HG02884 (cell line): ENCODE measurements around the gene AGA.

Experiments used
- ATAC-seq: cut with Tn5 transposase; IDR thresholded peaks from one replicate; pipeline ENCODE4 v1.9.1; 2021; ENCODE audit warnings: mild to moderate bottlenecking, moderate library complexity; ENCODE audit not compliant: unreplicated experiment

Gene AGA

DNA sequence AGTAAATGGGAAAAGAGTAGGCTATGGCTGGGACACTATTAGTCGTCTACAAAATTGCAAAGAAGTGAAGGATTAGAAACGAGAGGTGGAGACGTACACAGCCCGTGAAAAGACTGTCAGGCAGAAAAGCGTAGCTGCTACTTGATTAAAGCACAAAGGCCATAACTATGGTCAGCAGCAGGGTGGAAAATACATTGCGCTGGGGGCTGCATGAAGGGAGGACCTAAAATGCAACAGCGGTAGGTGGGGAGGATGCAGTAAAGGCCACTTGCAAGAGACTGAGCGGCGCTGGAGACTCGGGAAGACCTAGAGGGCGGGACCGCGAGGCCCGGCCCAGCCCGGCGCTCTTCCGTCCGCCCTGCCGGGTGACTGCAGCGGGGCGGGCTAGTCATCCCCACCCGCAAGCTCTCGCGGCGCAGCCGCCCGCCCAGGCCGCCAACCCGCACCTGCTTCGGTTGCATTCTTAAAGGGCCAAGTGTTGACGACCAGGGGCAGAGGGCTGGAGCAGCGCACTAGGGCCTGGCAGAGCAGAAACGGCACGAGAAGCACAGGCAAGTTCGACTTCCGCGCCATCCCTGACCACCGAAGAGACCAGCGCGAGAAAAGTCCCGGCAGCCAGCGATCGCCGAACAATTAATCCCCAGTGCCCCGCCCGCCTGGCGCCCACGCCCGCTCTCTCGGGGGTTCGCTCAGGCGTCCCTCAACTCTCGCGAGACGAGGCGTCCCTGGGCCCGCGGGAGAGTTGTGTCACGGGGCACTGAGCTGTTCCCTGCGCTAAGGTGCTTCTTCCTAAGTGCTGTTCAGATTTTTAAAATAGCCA lies at the start of gene AGA:
Gene AGA, minus strand, starts transcription at position 635 of the 820 bp plus-strand sequence. Its CDS starts 62 bp downstream, at position 573.
- peak; percentile 79 for ATAC-seq

DNA sequence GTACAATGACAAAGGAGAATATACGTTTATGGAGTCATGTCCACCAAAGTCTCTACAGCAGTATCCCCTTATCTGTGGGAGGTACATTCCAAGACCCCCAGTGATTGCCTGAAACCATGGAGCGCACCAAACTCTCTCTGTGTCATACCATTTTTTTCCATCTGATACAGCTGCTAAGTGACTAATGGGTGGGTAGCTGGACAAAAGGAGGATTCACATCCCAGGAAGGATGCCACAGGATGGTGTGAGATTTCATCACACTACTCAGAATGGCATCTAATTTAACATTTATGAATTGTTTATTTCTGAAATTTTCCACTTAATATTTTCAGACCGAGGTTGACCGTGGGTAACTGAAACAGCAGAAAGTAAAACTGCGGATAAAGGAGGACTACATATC lies 49.8 kb upstream of the AGA start:
- ATAC-seq, result no peak

DNA sequence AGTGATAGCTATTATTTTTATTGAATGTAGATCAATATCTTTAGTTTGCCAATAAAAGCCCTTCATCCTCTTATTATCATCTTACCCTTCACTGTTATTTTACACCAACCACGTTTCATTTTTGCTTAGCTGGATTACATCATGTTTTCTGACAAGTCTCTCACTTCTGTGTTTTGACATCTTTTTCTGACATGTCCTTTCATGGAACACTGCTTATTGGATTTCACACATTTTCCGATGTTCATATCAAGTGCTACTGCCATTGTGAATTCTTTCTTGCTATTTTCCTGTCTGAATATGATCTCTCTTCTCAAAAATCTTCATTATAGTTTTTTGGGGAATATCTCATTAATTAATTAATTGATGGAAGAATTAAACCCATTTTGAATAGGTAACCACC lies 48.5 kb upstream of the AGA start:
- ATAC-seq, result no peak

DNA sequence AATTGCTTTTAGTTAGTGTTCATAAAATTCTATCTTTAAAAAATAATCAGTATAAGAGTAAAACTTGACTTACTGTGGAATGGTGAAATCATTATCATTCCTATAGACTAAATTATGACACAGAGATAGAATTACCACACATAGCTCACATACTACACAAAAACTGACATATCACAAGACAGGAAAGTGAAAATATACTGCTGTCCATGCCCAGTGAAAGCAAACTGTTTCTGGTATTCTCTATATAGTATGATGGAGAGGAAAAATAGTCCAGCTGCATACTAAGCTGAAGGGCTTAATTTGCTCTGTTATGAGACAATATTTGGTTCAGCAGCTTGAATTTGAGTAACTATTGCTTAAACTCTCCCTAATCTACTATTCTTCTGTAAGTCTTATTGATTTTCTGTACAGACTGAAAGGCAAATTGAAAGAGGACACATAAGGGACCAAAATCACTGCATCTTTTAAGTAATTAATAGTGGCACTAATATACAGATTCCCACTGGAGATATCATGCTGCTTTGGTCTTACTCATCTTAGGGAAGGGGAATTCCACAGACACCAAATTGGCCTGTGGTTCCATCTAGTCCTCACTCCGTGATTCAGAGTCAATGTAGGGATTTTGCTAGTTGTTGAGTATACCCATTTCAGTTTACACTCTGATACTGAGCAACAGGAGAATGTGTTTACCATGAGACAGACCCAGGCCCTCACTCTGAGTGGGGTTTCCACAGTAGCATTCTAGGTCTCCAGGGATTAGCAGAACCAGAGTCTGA lies 47.4 kb upstream of the AGA start:
- ATAC-seq, result no peak

DNA sequence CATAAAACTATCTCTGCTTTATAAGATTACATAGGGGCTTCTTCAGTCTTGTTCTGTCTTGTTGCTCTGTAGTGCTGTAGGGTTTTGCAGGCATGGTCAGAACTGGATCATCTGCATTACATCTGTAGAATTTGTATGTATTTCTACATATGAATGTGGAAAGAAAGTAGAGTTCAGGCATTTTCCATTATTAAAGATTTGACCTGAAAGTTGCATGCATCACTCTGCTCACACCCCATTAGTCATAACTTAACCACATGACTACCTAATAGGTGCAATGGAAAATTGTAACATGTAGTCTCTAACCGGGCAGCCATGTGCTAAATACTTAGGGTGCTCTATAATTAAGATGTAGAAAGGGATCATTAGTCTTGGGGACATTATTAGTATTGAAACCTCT lies 45.7 kb upstream of the AGA start:
- no peak for ATAC-seq

DNA sequence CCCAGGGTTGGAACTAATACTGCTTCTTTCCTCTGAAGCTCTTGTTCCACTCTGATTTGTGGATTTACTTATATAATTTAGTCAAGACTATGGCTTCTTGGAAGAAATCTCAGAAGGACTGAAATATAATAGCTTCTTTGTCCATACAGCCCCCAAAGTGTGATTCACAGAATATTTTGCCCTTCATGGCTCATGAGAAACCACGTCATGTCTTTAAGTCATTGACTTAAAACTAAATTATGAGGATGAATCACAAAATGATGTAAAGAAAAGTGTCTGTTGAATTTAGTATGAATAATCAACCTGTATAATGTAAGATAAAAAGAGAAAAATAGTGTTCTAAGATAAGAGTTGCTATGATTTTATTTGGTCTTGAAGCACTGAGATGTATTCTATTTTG lies 43.3 kb upstream of the AGA start:
- no peak for ATAC-seq

DNA sequence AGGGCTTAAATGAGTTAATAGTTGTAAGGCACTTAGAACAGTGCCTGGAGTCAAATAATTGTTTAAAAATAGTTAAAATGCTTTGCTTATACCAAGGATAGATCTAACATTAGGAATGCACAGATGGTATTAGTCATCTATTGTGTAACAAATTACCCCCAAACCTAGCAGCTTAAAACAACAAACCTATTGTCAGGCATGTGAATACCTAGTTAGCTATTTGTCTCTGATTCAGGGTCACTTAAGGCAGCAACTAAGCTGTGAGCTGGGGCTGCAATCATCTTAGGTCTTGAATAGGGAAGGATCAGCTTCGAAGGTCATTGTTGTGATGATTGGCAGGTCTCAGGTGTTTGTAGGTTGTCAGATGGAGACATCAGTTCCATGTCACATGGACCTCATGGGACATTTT lies 42.4 kb upstream of the AGA start:
- no peak for ATAC-seq

DNA sequence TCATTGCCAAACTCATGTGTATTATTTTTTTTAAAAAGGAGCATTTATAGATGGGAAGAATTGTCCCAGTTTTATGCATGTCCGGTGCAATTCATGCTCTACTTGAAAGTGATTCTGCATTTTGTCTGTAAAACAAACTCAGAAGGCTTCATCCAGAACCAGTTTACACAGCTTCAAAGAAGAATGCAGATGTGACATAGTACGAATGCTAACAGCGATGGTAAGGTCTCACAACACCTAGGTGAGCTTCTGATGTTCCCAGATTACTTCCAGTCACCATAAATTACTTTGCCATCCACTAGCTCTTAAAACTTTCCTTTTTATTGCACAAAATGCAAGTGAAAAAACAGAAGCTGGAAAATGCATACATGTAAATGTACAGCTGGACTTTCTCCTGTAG lies 41.5 kb upstream of the AGA start:
- ATAC-seq, result no peak

DNA sequence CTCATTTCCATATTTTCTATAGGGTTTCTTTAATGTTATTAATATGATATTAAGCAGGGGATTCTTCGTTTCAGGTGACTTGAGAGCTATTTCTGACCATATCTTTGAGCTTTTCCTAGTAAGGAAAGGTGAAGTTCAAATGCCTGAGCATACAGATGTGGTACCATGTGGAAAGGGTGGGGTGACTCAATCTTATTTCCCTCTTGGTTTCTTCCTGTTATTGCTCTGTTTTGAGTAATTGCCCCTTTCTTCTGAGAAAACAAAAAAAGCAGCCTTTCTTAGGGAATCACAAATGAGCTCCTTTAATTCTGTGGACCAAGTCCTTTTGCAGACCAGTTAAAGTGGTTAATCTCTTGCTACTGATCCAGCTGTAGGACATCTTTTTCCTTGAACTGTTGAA lies 41.0 kb upstream of the AGA start:
- ATAC-seq, result no peak

DNA sequence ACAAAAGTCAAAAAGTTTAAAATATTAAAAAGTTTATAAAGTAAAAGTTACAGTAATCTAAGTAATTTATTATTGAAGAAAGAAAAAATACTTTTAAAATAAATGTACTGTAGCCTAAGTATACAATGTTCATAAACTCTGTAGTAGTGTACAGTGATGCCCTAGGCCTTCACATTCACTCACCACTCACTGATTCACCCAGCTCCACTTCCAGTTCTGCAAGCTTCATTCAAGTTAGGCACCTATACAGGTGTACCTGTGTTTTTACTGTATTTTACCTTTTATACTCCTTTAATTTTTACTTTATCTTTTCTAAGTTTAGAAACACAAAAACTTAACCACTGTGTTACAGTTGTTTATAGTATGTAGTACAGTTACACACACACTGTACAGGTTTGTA lies 40.1 kb upstream of the AGA start:
- no peak for ATAC-seq

DNA sequence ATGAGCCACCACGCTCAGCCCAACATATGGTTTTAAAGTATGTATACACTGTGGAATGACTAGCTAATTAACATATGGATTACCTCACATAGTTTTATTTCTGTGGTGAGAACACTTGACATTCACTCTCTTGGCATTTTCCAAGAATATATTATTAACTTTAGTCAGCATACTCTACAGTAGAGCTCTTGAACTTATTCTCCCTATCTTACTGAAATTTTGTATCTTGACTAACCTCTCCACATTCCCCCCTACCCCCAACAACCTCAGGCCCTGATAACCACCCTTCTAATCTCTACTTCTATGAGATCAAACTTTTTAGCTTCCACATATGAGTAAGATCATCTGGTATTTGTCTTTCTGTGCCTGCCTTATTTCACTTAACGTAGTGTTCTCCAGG lies 38.6 kb upstream of the AGA start:
- no peak for ATAC-seq

DNA sequence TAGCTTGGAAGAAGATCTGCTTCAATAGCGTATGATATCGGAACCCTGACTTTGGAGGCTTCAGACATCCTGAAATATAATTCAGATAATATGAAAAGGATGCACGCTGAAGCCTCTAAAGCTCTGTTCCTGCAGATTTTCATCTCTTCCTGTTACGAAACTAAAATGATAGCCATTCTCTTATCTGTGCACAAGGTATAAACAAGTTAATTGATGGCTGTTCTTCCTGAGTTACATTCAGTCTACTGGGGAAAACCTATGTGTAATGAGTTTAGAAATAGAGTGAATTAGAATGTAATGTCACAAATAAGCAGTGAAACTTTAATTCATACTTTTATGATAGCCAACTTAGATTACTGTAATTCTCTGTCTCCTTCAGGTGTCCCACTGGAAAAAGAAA lies 36.8 kb upstream of the AGA start:
- no peak for ATAC-seq

DNA sequence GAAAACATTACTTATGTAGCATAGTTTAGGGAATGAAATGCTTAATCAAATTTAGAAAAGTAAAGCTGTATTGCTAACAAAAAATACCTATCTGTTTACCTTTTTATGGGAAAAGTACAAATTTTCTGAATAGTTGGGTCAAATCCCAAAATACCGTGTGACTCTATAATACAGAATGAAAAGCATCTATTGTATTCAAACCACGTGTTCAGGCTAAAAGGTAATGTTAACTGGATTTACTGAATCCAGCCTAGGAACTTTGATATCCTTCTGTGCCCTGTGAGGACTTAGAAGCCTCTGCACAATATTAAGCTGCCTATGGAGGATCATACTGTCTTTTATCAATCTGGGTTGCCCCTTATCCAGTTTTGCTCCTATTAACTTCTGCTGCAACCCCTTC lies 36.3 kb upstream of the AGA start:
- ATAC-seq, result no peak

DNA sequence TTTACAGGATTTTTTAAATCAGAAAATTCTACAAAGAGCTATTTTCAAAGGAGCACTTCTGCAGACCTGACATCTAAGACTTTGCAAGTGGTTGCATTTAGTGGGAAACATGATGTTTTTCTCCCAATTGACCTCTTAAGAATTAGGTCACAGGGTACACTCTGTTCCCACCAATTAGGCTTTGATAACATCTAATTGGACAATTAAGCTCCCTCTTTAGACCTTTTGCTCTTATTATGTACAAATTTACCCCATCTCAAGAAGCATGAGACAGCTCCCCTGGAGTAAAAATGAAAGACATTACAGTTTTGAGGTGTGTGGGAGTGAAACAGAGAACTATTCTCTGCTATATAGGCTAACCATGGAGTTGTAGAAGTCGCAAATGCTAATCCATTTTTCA lies 31.8 kb upstream of the AGA start:
- ATAC-seq, result no peak

DNA sequence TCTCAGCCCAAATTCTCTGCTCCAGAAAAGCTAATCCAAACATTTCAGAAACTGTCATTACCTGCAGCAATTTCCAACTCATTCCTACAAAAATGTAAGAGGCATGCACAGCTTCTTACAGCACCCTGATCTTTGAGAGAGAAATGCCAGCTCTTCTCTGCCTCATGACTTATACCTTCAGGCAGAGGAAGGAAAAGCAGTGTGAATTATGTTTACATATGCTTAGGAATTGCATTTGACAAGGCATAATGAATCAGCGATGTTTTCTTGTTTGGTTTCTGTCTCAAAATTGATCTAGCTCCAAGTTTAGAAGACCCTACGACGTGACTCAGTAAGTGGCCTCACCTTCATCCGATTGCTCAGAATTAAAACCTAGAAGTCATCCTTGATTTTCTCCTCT lies 21.8 kb upstream of the AGA start:
- no peak for ATAC-seq

DNA sequence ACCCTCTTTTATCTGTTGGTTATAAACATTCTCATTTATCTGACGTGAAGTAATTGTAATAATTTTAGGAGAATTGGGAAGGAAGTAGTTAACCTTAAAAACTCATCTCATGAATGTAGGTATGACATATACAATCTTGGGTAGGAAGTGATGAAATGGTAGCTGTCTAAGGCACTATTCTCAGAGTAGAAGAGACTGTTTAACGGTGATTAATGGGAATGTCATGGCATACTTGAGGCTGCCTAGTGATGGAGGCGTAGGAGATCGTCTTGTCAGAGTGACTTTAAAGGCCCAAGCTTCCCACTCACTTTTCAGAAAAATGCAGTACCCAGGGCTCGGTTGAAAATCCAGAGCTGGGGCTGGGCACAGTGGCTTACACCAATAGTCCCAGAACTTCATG lies 19.4 kb upstream of the AGA start:
- ATAC-seq, result no peak

DNA sequence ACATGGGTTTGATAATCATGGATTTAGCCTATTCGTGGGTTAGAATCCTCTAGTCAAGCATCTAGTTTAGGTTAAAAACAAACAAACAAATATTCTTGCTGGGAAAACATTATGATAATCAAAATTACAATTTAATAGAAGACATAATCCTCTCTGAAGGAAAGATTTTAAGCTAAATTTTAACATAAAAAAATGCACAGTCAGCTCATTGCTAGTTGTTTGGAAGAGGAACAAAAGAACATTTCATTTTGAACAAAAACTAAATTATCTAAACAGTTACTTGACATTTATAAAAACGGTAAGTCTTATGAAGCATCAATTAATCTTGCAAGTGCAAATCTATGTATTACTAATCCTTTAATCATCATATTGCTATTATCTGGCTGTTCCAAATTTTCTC lies 18.2 kb upstream of the AGA start:
- ATAC-seq, result no peak

DNA sequence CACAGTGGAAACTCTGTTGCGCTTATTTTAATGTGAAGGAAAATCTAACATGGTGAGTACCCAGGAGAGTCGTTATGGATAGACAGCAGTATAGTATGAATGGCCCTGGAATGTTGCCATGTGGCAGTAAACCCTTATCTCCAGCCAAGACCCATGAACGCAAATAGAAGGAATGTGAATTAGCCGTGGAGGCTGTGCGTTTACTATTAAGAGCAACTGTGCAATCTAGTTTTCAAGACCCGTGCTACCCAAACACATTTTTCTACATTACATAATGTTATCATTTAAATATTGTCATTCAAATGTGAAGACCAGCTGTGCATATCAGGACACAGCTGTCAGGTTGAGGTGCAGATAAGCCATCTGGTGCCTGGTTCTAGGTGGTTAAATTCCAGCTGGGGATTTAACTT lies 13.3 kb upstream of the AGA start:
- no peak for ATAC-seq

DNA sequence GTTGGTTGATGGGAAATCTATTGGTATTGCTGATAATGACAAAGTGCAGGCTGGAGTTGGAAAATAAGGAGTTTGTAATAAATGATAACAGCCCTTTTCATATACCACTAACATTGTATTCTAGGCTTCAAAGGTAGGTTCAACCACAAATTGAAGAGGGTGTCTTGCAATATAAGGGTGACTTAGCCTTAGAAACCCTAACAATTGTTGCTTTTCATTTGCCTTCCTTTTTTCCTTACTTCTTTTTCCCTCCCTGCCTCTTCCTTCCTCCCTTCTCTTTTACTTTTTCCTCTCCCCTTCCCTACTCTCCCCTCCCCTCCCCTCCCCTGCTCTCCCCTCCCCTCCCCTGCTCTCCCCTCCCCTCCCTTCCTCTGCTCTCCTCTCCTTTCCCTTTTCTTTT lies 10.9 kb upstream of the AGA start:
- ATAC-seq, result no peak

DNA sequence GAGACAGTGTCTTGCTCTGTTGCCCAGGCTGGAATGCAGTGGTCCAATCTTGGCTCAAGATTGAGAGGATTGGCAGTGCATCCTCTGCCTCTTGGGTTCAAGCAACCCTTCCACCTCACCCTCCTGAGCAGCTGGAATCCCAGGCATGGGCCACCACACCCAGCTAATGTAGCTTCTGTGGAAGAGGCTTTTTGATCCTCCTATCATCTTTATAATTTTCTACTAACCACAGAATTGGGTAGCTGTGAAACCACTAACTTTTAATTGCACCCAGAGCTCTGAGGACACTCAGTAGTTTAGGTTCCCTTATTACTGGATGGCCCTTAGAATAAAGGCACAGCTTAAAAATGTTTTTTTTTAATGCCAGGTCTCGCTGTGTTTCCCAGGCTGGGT lies 8.9 kb upstream of the AGA start:
- ATAC-seq, result no peak

DNA sequence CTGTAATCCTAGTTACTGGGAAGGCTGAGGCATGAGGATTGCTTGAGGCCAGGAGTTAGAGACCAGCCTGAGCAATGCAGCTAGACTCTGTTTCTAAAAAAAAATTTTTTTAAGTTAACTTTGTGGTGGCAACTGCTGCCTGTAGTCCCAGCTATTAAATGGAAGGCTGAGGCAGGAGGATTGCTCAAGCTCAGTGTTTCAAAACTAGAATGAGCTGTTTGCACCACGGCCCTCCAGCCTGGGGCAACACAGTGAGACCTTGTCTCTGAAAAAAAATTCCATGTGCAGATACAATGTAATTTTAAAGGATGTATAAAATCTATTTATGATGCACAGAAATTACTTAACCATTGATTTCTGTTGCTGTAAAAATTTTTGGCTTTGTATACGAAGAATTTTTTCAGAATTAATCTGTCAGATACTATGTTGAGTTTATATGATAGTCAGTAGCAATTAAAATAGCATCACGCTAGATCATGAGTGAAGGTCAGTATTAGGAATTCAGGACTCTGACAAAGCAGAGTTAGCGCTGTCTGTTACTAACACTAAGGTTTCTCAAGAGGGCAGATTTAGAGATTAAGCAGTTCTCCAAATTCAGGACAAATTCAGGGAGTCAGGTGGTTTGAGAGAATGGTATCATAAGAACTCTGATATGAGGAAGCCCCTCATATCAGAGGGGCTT lies 8.3 kb upstream of the AGA start:
- ATAC-seq, result no peak

DNA sequence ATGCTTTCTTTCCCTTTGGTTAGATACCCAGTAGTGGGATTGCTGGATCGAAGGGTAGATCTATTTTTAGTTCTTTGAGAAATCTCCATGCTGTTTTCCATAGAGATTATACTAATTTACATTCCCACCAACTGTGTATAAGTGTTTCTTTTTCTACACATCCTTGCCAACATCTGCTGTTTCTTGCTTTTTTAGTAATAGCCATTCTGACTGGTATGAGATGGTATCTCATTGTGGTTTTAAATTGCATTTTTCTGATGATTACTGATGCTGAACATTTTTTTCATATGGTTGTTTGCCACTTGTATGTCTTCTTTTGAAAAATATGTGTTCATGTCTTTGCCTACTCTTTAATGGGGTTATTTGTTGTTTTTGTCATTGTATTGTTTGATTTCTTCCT lies 6.6 kb upstream of the AGA start:
- ATAC-seq, result no peak
